Measurements from ENCODE around the gene CDK5R1. TPM values are rescaled to one million over a fixed set of nuclear protein-coding genes. Genes with fewer than 3 reads are reported as not detected.
A peak's percentile ranks its signal among the peaks of the same experiment; 100 is the strongest.
"Not testable (repeated sequence)": the region's sequence is repeated elsewhere in the genome, so short reads cannot be mapped to it uniquely, and the experiment has no call there.

CDK5R1 gene
- total and polyA plus RNA-seq, 7 experiments from 2014 or later, result 4.9 to 21.2 (median 7.5) TPM

DNA sequence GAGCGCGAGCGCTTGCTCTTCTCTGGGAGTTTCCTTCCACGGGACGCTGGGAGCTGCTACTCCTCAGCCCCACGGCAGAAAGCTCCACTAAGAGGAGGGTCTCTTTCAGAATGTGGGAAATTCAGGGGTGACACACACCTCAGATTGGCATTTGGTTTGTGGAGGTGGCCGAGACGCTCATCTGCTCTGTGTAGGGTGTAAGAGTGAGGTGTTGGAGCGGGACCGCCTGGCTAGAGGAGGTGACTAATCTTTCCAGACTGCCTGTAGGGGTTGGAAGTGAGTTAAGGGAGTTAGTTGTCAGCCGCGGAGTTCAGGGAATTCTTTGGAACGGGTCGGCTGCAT lies 41.7 kb upstream of the CDK5R1 start:
- H3K27me3 Mint-ChIP-seq, result peaks cover 0 to 23% (median 0%) of the 10 kb centered on the region in 5 donors
- no peaks in the 10 kb centered on the region for H3K27me3 ChIP-seq (ENCODE audit: control insufficient read depth in 2 of 2, insufficient read depth in 2 of 2, low read length in 2 of 2)
- peak in 5 of 9 donors; percentile 8 to 42 (median 10) for DNase-seq
- H3K4me3 ChIP-seq (ENCODE audit: low read length), result peak overlapping the region; percentile 80
- ChIA-PET CTCF (interaction anchor here (1.4 to 1.8 kb wide), 3 partner anchors 17 to 433 kb away, joined by 3 to 20 read pairs (median 4); no protein-coding TSS in a partner anchor), POLR2A (interaction anchor here (0.5 to 1.7 kb wide), 11 partner anchors 9 to 103 kb away, joined by 3 to 9 read pairs (median 4); partner anchors contain the start of genes C17orf75 and ZNF207)
- peak overlapping the region; percentile 36 to 82 (median 78) for H3K27ac Mint-ChIP-seq
- H3K4me3 Mint-ChIP-seq, result peak overlapping the region; percentile 78 to 93 (median 86)
- no peak for ATAC-seq
- peaks cover 5 to 20% (median 13%) of the 10 kb centered on the region in 5 donors for H3K36me3 Mint-ChIP-seq
- peaks cover 13 to 14% of the 10 kb centered on the region in 2 donors for H3K4me1 ChIP-seq (ENCODE audit: control insufficient read depth in 2 of 2, insufficient read depth in 2 of 2, low read length in 2 of 2)
- peak overlapping the region; percentile 94 for H3K27ac ChIP-seq (ENCODE audit: low read depth, low read length)
- intact Hi-C loops (cut with micrococcal nuclease), result loop anchor here (2.0 kb wide), 2 partner anchors 16 to 1968 kb away; partner anchors contain the start of gene GOSR1 (in 1 of the 2)
- H3K4me1 Mint-ChIP-seq, result peaks cover 26 to 48% (median 40%) of the 10 kb centered on the region in 7 donors
- no peaks in the 10 kb centered on the region for H3K9me3 Mint-ChIP-seq
- H3K9me3 ChIP-seq (ENCODE audit: control insufficient read depth in 2 of 3, low read length in 3 of 3), result no peaks in the 10 kb centered on the region
- peaks cover 4 to 28% (median 9%) of the 10 kb centered on the region in 3 experiments for H3K36me3 ChIP-seq (ENCODE audit: control insufficient read depth in 2 of 3, insufficient read depth in 3 of 3, low read length in 3 of 3)

DNA sequence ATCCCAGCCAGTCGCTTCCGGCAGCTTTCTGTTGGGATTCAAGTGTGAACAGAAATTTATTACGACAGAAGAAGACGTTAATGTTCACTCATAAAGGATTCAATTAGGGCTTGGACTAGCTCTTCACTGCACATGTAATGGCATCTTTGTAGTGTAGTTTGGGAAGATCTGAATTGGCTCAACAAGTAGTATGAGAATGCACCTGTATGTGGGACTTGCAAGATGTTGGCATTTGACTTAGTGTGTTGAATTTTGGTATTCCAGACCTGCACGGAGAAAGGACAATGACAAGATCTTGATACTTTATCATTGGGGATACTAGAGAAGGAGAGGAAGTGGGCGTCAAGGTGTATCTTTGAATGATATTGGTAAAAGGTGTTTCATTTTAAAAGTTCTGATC lies 41.3 kb upstream of the CDK5R1 start:
- ChIA-PET CTCF (interaction anchor here (1.4 to 1.8 kb wide), 3 partner anchors 17 to 432 kb away, joined by 3 to 20 read pairs (median 4); no protein-coding TSS in a partner anchor), POLR2A (interaction anchor here (0.5 to 1.2 kb wide), 4 partner anchors 13 to 73 kb away, joined by 3 to 5 read pairs (median 3); no protein-coding TSS in a partner anchor)
- H3K9me3 Mint-ChIP-seq, result no peaks in the 10 kb centered on the region
- Histone ChIP-seq H3K36me3 (ENCODE audit: control insufficient read depth in 2 of 3, insufficient read depth in 3 of 3, low read length in 3 of 3) (peaks cover 4 to 31% (median 9%) of the 10 kb centered on the region in 3 experiments), H3K27me3 (ENCODE audit: control insufficient read depth in 2 of 2, insufficient read depth in 2 of 2, low read length in 2 of 2) (no peaks in the 10 kb centered on the region), H3K4me3 (ENCODE audit: low read length) (peak overlapping the region; percentile 80), H3K9me3 (ENCODE audit: control insufficient read depth in 2 of 3, low read length in 3 of 3) (no peaks in the 10 kb centered on the region), H3K4me1 (ENCODE audit: control insufficient read depth in 2 of 2, insufficient read depth in 2 of 2, low read length in 2 of 2) (peaks cover 13 to 14% of the 10 kb centered on the region in 2 donors), H3K27ac (ENCODE audit: low read depth, low read length) (peak overlapping the region; percentile 94)
- H3K36me3 Mint-ChIP-seq, result peaks cover 5 to 20% (median 15%) of the 10 kb centered on the region in 5 donors
- H3K27ac Mint-ChIP-seq, result peak overlapping the region; percentile 36 to 82 (median 78)
- H3K4me1 Mint-ChIP-seq, result peaks cover 28 to 50% (median 42%) of the 10 kb centered on the region in 7 donors
- intact Hi-C loops (cut with micrococcal nuclease), result loop anchor here (2.0 kb wide), 2 partner anchors 15 to 1969 kb away; partner anchors contain the start of gene GOSR1 (in 1 of the 2)
- DNase-seq, result no peak
- peak overlapping the region; percentile 78 to 93 (median 86) for H3K4me3 Mint-ChIP-seq
- ATAC-seq, result no peak
- H3K27me3 Mint-ChIP-seq, result peaks cover 0 to 23% (median 0%) of the 10 kb centered on the region in 5 donors

DNA sequence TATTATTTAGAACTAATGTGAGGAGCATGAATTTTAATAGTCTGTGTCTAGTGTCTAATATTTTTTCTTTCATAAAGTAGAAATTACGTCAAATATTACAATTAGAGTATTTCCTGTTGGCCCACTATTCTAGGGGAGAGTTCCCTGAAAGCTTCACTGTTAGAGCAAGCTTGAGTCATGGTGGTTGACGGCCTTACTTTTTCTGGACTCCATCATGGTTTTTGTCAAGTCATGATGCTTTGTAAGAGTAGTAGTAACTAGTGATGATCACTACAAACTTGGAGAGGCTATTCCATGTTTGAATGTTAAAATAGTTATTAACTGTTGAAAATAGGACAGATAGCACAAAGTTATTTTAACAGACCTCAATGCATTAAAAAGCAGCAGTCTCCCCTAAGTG lies 40.8 kb upstream of the CDK5R1 start:
- Histone ChIP-seq H3K27ac (ENCODE audit: low read depth, low read length) (no peak overlapping the region), H3K4me3 (ENCODE audit: low read length) (no peak overlapping the region), H3K9me3 (ENCODE audit: control insufficient read depth in 2 of 3, low read length in 3 of 3) (no peaks in the 10 kb centered on the region), H3K4me1 (ENCODE audit: control insufficient read depth in 2 of 2, insufficient read depth in 2 of 2, low read length in 2 of 2) (peaks cover 13 to 14% of the 10 kb centered on the region in 2 donors), H3K36me3 (ENCODE audit: control insufficient read depth in 2 of 3, insufficient read depth in 3 of 3, low read length in 3 of 3) (peaks cover 4 to 36% (median 9%) of the 10 kb centered on the region in 3 experiments), H3K27me3 (ENCODE audit: control insufficient read depth in 2 of 2, insufficient read depth in 2 of 2, low read length in 2 of 2) (no peaks in the 10 kb centered on the region)
- Mint-ChIP-seq H3K27me3 (peaks cover 0 to 19% (median 0%) of the 10 kb centered on the region in 5 donors), H3K9me3 (no peaks in the 10 kb centered on the region), H3K27ac (peak overlapping the region in 4 of 9 donors; percentile 36 to 78 (median 52)), H3K4me3 (peak overlapping the region; percentile 78 to 93 (median 86)), H3K36me3 (peaks cover 5 to 23% (median 16%) of the 10 kb centered on the region in 5 donors), H3K4me1 (peaks cover 30 to 53% (median 44%) of the 10 kb centered on the region in 7 donors)
- ChIA-PET CTCF (interaction anchor here (1.0 kb wide), 1 partner anchor 16 kb away, joined by 5 read pairs; no protein-coding TSS in a partner anchor), POLR2A (interaction anchor here (0.6 kb wide), 1 partner anchor 66 kb away, joined by 3 read pairs; no protein-coding TSS in a partner anchor)
- ATAC-seq (no peak), DNase-seq (no peak)
- intact Hi-C loops (cut with micrococcal nuclease), result loop anchor here (2.0 kb wide), 2 partner anchors 15 to 1969 kb away; partner anchors contain the start of gene GOSR1 (in 1 of the 2)

DNA sequence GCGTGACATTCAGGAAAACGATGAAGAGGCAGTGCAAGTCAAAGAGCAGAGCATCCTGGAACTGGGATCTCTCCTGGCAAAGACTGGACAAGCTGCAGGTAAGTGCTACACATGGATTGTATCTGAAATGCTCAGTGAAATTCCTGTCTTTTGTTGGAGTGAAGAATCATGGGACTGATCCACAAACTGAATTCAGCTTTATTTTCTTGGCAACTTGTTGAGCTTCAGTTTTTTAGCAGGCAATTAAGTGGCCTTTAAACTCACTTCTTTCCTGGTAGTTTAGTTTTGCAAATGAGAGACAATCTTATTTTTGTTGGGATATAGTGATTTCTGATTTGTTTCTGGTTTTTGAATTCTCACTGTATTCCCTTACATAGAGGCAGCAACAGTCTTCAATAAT lies 39.8 kb upstream of the CDK5R1 start:
- DNase-seq (no peak), ATAC-seq (no peak)
- Mint-ChIP-seq H3K9me3 (no peaks in the 10 kb centered on the region), H3K27me3 (peaks cover 0 to 14% (median 0%) of the 10 kb centered on the region in 5 donors), H3K4me1 (peaks cover 34 to 59% (median 46%) of the 10 kb centered on the region in 7 donors), H3K36me3 (peaks cover 5 to 30% (median 16%) of the 10 kb centered on the region in 5 donors), H3K27ac (peak overlapping the region in 3 of 9 donors; percentile 4 to 19 (median 17)), H3K4me3 (peak overlapping the region in 8 of 10 donors; percentile 15 to 88 (median 64))
- Histone ChIP-seq H3K27me3 (ENCODE audit: control insufficient read depth in 2 of 2, insufficient read depth in 2 of 2, low read length in 2 of 2) (no peaks in the 10 kb centered on the region), H3K9me3 (ENCODE audit: control insufficient read depth in 2 of 3, low read length in 3 of 3) (no peaks in the 10 kb centered on the region), H3K4me1 (ENCODE audit: control insufficient read depth in 2 of 2, insufficient read depth in 2 of 2, low read length in 2 of 2) (peaks cover 13 to 14% of the 10 kb centered on the region in 2 donors), H3K4me3 (ENCODE audit: low read length) (no peak overlapping the region), H3K36me3 (ENCODE audit: control insufficient read depth in 2 of 3, insufficient read depth in 3 of 3, low read length in 3 of 3) (peaks cover 4 to 44% (median 9%) of the 10 kb centered on the region in 3 experiments), H3K27ac (ENCODE audit: low read depth, low read length) (no peak overlapping the region)
- intact Hi-C loops (cut with micrococcal nuclease), result no loop called here
- ChIA-PET POLR2A (no interaction called here), CTCF (interaction anchor here (1.0 kb wide), 1 partner anchor 15 kb away, joined by 5 read pairs; no protein-coding TSS in a partner anchor)

DNA sequence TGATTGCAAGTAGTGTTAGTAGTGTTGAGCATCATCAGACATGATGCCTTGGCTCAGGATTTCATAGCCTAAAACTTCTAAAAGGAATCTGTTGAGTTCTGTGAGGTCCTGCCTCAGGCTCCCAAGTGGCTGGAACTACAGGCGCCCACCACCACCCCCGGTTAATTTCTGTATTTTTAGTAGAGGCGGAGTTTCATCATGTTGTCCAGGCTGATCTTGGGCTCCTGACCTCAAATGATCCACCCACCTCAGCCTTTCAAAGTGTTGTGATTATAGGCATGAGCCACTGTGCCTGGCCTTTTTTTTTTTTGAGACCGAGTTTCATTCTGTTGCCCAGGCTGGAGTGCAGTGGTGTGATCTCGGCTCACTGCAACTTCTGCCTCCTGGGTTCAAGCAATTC lies 36.8 kb upstream of the CDK5R1 start:
- DNase-seq (no peak), ATAC-seq (no peak)
- peaks cover 14 to 68% (median 18%) of the 10 kb centered on the region in 3 experiments for H3K36me3 ChIP-seq (ENCODE audit: control insufficient read depth in 2 of 3, insufficient read depth in 3 of 3, low read length in 3 of 3)
- H3K4me1 ChIP-seq (ENCODE audit: control insufficient read depth in 2 of 2, insufficient read depth in 2 of 2, low read length in 2 of 2), result peaks cover 12 to 13% of the 10 kb centered on the region in 2 donors
- H3K4me3 ChIP-seq (ENCODE audit: low read length), result no peak overlapping the region
- Mint-ChIP-seq H3K36me3 (peaks cover 7 to 51% (median 36%) of the 10 kb centered on the region in 5 donors), H3K4me1 (peaks cover 38 to 73% (median 63%) of the 10 kb centered on the region in 7 donors), H3K4me3 (no peak overlapping the region), H3K9me3 (no peaks in the 10 kb centered on the region), H3K27me3 (no peaks in the 10 kb centered on the region), H3K27ac (no peak overlapping the region)
- ChIA-PET CTCF (no interaction called here), POLR2A (interaction anchor here (0.5 kb wide), 1 partner anchor 51 kb away, joined by 7 read pairs; no protein-coding TSS in a partner anchor)
- intact Hi-C loops (cut with micrococcal nuclease), result no loop called here
- no peak overlapping the region for H3K27ac ChIP-seq (ENCODE audit: low read depth, low read length)
- H3K9me3 ChIP-seq (ENCODE audit: control insufficient read depth in 2 of 3, low read length in 3 of 3), result no peaks in the 10 kb centered on the region
- H3K27me3 ChIP-seq (ENCODE audit: control insufficient read depth in 2 of 2, insufficient read depth in 2 of 2, low read length in 2 of 2), result no peaks in the 10 kb centered on the region

DNA sequence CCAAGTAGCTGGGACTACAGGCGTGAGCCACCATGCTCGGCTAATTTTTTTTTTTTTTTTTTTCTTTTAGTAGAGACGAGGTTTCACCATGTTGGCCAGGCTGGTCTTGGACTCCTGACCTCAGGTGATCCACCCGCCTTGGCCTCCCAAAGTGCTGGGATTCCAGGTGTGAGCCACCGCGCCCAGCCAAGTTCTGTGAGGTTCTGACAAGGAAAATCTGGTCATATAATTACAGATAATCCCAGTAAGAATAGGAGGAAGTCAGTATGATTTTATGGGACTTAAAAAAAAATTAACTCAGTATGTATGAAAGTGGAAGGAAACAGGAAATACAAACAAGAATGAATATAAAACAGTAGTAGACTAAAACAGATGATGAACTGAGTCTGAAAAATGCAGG lies 36.4 kb upstream of the CDK5R1 start:
- intact Hi-C loops (cut with micrococcal nuclease); H3K9me3 Mint-ChIP-seq; H3K4me3 Mint-ChIP-seq; POLR2A ChIA-PET; H3K27me3 ChIP-seq (ENCODE audit: control insufficient read depth in 2 of 2, insufficient read depth in 2 of 2, low read length in 2 of 2); ATAC-seq; H3K27ac ChIP-seq (ENCODE audit: low read depth, low read length); DNase-seq; H3K4me3 ChIP-seq (ENCODE audit: low read length); H3K27me3 Mint-ChIP-seq; H3K9me3 ChIP-seq (ENCODE audit: control insufficient read depth in 2 of 3, low read length in 3 of 3): not testable (repeated sequence)
- Histone ChIP-seq H3K4me1 (ENCODE audit: control insufficient read depth in 2 of 2, insufficient read depth in 2 of 2, low read length in 2 of 2) (peaks cover 8 to 11% of the 10 kb centered on the region in 2 donors), H3K36me3 (ENCODE audit: control insufficient read depth in 2 of 3, insufficient read depth in 3 of 3, low read length in 3 of 3) (peaks cover 18 to 71% (median 20%) of the 10 kb centered on the region in 3 experiments)
- CTCF ChIA-PET, result interaction anchor here (0.6 kb wide), 1 partner anchor 428 kb away, joined by 3 read pairs; no protein-coding TSS in a partner anchor
- Mint-ChIP-seq H3K36me3 (peaks cover 11 to 55% (median 40%) of the 10 kb centered on the region in 5 donors), H3K27ac (peak overlapping the region in 1 of 9 donors; percentile 59), H3K4me1 (peaks cover 34 to 71% (median 63%) of the 10 kb centered on the region in 7 donors)
